Smooth muscle cell (in vitro differentiated cells): ENCODE data around the gene ACKR2. TPM values are rescaled to one million over a fixed set of nuclear protein-coding genes. Genes with fewer than 3 reads are reported as not detected.

Source experiments
- DNase-seq: peaks from one replicate; lab custom pipeline; 2025; ENCODE audit not compliant: unreplicated experiment; lab: John Stamatoyannopoulos, UW
- H2AFZ ChIP-seq: fragments of 200-600 bp; sonication (generic); 2 replicates; pipeline ENCODE4 v1.6.0; 2016; ENCODE audit warnings: antibody characterized with exemption, low read depth, mild to moderate bottlenecking
- H3F3A ChIP-seq: fragments of 200-600 bp; sonication (generic); 2 replicates; pipeline ENCODE4 v1.6.0; 2017; ENCODE audit warnings: antibody characterized with exemption, low read depth
- H3K27ac ChIP-seq: fragments of 200-600 bp; sonication (generic); 2 replicates; pipeline ENCODE4 v1.5.1; 2016; ENCODE audit warnings: low read depth, mild to moderate bottlenecking
- H3K27me3 ChIP-seq: fragments of 200-600 bp; sonication (generic); 2 replicates; pipeline ENCODE4 v1.6.1; 2016; ENCODE audit warnings: low read depth, mild to moderate bottlenecking
- H3K36me3 ChIP-seq: fragments of 200-600 bp; sonication (generic); 2 replicates; pipeline ENCODE4 v1.5.1; 2016; ENCODE audit warnings: low read depth
- H3K4me1 ChIP-seq: fragments of 200-600 bp; sonication (generic); 2 replicates; pipeline ENCODE4 v1.5.1; 2016; ENCODE audit warnings: low read depth
- H3K4me2 ChIP-seq: fragments of 200-600 bp; sonication (generic); 2 replicates; pipeline ENCODE4 v1.6.0; 2016; ENCODE audit warnings: mild to moderate bottlenecking
- H3K4me3 ChIP-seq: fragments of 200-600 bp; sonication (generic); 2 replicates; pipeline ENCODE4 v1.5.1; 2016; ENCODE audit warnings: mild to moderate bottlenecking
- H3K79me2 ChIP-seq: fragments of 200-600 bp; sonication (generic); 2 replicates; pipeline ENCODE4 v1.6.0; 2016; ENCODE audit warnings: low read depth, mild to moderate bottlenecking
- H3K9ac ChIP-seq: fragments of 200-600 bp; sonication (generic); 2 replicates; pipeline ENCODE4 v1.6.0; 2016; ENCODE audit warnings: low read depth
- H3K9me3 ChIP-seq: fragments of 200-600 bp; sonication (generic); replicated peaks from 2 replicates; pipeline ENCODE4 v1.5.1; 2016; ENCODE audit warnings: low read depth
- H4K20me1 ChIP-seq: fragments of 200-600 bp; sonication (generic); 2 replicates; pipeline ENCODE4 v1.6.0; 2016; ENCODE audit warnings: low read depth
- CTCF ChIP-seq: fragments of 200-600 bp; sonication (generic); IDR thresholded peaks from 2 replicates; pipeline ENCODE4 v1.5.1; 2017; ENCODE audit warnings: borderline replicate concordance, mild to moderate bottlenecking, antibody characterized with exemption; ENCODE audit not compliant: insufficient read depth, poor library complexity, severe bottlenecking
- WGBS: methylation state at CpG from one replicate; pipeline ENCODE4 v1.1.7; 2016; ENCODE audit warnings: low lambda C conversion rate; 5-methylcytosine and 5-hydroxymethylcytosine counted together
- polyA plus RNA-seq: library from polyadenylated mRNA; unstranded; fragments of >200 nt; fragmentation: Nextera tagmentation; extraction: Ambion mirVana; gene quantifications from 2 replicates; pipeline ENCODE4 v1.2.1, GENCODE V29; 2016
- total RNA-seq: library from RNA; depleted of rRNA; stranded (reverse); fragments of >200 nt; gene quantifications from 2 replicates; pipeline ENCODE4 v1.2.3, GENCODE V29; 2014

Gene ACKR2
- total and polyA plus RNA-seq, 2 experiments from 2014 or later = 1.1 to 17.2 TPM

- no peaks in the 10 kb centered on the region for H3K79me2 ChIP-seq
- H3K27ac ChIP-seq = no peak overlapping the region
- peaks cover 14% of the 10 kb centered on the region for H4K20me1 ChIP-seq
- no peaks in the 10 kb centered on the region for H3K4me1 ChIP-seq
- H3K4me3 ChIP-seq = no peak overlapping the region
- no peak overlapping the region for H3K4me2 ChIP-seq
- no peak overlapping the region for H2AFZ ChIP-seq
- peaks cover 4% of the 10 kb centered on the region for H3K36me3 ChIP-seq
- no peak for TF ChIP-seq CTCF
- DNase-seq = no peak
- H3K27me3 ChIP-seq = no peaks in the 10 kb centered on the region
- H3F3A ChIP-seq = no peaks in the 10 kb centered on the region
- no peaks in the 10 kb centered on the region for H3K9me3 ChIP-seq
- 84% methylated on average over 3 of the region's 3 CpGs for WGBS
- no peak overlapping the region for H3K9ac ChIP-seq
Observed at GRCh38 chr3:42780398-42780797, 28.8 kb upstream of the ACKR2 start.

DNA sequence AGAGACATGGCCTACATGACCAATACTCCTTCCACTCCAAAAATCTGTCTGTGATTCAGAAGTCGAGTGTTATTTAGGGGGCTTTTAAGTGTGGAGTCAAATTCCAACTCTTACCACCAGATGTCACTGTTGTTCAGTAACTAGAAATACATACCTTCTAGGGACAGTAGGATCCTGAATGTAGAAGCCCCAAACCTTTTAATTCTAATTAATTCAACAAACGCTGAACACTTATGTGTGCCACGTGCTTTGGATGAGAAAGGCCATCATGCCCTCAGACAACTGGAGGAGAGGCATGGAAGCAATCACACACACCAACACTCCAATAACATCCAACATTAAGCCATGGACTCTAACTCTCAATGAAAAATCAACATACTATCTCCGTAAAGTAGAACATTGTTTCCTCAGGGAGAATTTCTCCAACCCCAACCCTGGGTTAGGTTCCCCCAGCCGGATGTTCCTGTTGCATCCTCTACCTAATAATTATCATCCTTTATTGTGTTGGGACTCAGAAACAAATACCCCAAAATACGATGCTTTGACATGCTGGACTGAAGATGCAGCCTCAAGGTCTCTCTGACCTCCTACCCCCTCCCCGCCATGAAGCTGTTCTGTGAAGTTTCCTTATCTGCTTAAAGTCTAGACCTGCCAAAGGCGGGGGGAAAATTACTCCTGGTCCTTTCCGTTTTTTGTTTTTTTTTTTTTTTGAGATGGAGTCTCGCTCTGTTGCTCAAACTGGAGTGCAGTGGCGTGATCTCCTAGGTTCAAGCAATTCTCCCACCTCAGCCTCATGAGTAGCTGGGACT is 28.1 kb upstream of the ACKR2 start:
- no peak overlapping the region for H2AFZ ChIP-seq
- H3K9me3 ChIP-seq = no peaks in the 10 kb centered on the region
- H3K4me3 ChIP-seq = no peak overlapping the region
- WGBS = 70% methylated on average over 11 of the region's 11 CpGs
- H3K9ac ChIP-seq = no peak overlapping the region
- DNase-seq = no peak
- H3K27ac ChIP-seq = no peak overlapping the region
- H3K4me2 ChIP-seq = no peak overlapping the region
- peaks cover 10% of the 10 kb centered on the region for H3K36me3 ChIP-seq
- TF ChIP-seq CTCF = peak; percentile 77
- H3K4me1 ChIP-seq = no peaks in the 10 kb centered on the region
- no peaks in the 10 kb centered on the region for H3K27me3 ChIP-seq
- H4K20me1 ChIP-seq = peaks cover 14% of the 10 kb centered on the region
- H3F3A ChIP-seq = no peaks in the 10 kb centered on the region
- peaks cover 4% of the 10 kb centered on the region for H3K79me2 ChIP-seq

GRCh38 chr3:42786212-42786611 is 23.0 kb upstream of the ACKR2 start:
- Histone ChIP-seq H2AFZ (no peak overlapping the region), H4K20me1 (peaks cover 50% of the 10 kb centered on the region), H3K9me3 (no peaks in the 10 kb centered on the region), H3K4me1 (no peaks in the 10 kb centered on the region), H3K9ac (no peak overlapping the region), H3K79me2 (peaks cover 38% of the 10 kb centered on the region), H3K27me3 (no peaks in the 10 kb centered on the region), H3K27ac (no peak overlapping the region), H3F3A (no peaks in the 10 kb centered on the region), H3K4me3 (no peak overlapping the region), H3K36me3 (peaks cover 20% of the 10 kb centered on the region), H3K4me2 (no peak overlapping the region)
- no peak for DNase-seq
- WGBS = 85% methylated on average over 1 of the region's 1 CpG
- TF ChIP-seq CTCF = no peak

DNA sequence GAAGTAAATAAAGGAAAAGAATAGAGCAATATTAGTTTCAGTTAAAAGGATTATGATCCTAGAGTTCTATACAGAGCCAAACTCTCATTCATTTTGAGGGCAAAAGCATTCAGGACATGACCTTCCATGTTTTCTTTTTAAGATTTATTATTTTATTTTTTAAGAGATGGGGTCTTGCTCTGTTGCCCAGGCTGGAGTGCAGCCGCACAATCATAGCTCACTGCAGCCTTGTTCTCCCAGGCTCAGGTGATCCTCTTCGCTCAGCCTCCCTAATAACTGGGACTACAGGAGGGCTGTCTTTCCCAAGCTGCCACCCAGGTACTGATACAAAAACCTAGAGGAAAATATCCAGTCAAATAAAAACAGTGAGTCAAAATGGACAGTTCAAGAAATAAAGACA is 22.6 kb upstream of the ACKR2 start:
- Histone ChIP-seq H3K36me3 (peaks cover 20% of the 10 kb centered on the region), H3K9ac (no peak overlapping the region), H3K4me2 (no peak overlapping the region), H3K4me3 (no peak overlapping the region), H3K79me2 (peaks cover 40% of the 10 kb centered on the region), H3K4me1 (no peaks in the 10 kb centered on the region), H3K27ac (no peak overlapping the region), H2AFZ (no peak overlapping the region), H3F3A (no peaks in the 10 kb centered on the region), H3K9me3 (no peaks in the 10 kb centered on the region), H4K20me1 (peaks cover 52% of the 10 kb centered on the region), H3K27me3 (no peaks in the 10 kb centered on the region)
- 100% methylated on average over 2 of the region's 2 CpGs for WGBS
- TF ChIP-seq CTCF = no peak
- DNase-seq = no peak
